G401 (cell line): ENCODE results near the gene MMD2. TPM values are rescaled to one million over a fixed set of nuclear protein-coding genes. Genes with fewer than 3 reads are reported as not detected.
A peak's percentile ranks its signal among the peaks of the same experiment; 100 is the strongest.
"Not testable (repeated sequence)": the region's sequence is repeated elsewhere in the genome, so short reads cannot be mapped to it uniquely, and the experiment has no call there.

ENCODE experiments used
- DNase-seq: peaks from one replicate; pipeline ENCODE4 v3.0.0-alpha.2; 2015; ENCODE audit warnings: low spot score
- in situ Hi-C: cut with HindIII; loops from 2 replicates; pipeline ENCODE4 v1.10.0; 2016; ENCODE audit warnings: low sequenced_read_pairs, mixed read lengths
- total RNA-seq: library from RNA; depleted of rRNA; stranded (reverse); fragments of >200 nt; shearing (Covaris generic); gene quantifications from 2 replicates; pipeline ENCODE4 v1.2.3, GENCODE V29; 2014

MMD2 gene
- total RNA-seq, 1 experiment from 2014 or later, result not detected

DNA sequence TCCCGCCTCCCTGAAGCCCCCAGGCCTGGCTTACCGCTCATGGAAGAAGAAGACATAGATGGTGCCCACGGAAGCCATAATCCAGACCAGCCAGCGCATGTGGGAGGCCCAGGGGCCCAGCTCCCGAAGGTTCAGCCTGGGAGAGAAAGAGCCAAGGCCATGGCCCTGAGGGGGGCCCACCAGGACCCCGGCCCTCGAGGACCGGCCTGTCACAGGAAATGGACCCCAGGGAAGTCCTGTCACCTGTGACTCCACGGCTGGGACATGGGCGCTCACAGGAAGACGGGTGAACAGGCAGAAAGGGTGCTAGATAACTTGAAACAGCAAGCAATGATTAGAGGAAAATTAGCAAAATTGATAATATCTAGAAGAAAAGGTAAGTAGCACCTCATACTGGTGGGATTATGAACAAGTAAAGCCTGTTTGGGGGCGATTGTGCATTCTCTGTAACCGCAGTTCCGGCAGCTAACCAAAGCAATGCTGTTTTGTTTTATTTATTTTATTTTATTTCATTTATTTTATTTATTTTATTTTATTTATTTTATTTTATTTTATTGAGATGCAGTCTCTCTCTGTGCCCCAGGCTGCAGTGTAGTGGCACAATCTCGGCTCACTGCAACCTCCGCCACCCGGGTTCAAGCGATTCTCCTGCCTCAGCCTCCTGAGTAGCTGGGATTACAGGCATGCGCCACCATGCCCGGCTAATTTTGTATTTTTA lies 47.7 kb downstream of the MMD2 start:
- DNase-seq, result no peak
- in situ Hi-C loops, result no loop called here

- in situ Hi-C loops, result no loop called here
- DNase-seq, result no peak
Measured at GRCh38 chr7:4906682-4907081, 52.3 kb downstream of the MMD2 start.

GRCh38 chr7:4905171-4905570 lies 53.8 kb downstream of the MMD2 start:
- in situ Hi-C loops, result no loop called here
- DNase-seq, result no peak

DNA sequence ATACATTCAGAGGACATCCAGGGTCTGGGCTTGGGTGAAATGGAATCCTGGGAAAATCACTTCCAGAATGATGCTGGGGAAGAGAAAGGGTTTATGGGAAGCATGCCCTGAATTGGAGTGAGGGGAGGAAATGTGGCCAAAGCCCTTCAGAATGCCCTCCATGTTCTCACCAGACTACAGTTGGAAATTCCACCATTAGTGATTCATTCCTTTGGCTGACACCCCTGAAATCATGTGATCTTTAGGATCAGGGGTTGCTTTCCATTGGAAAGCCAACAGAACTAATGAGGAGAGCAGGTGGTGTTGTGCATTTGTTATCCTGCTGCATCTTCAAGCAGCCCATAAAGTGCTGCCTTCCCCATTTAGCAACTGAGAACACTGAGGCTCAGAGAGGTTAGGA lies 54.6 kb downstream of the MMD2 start:
- in situ Hi-C loops, result no loop called here

GRCh38 chr7:4895766-4896165 lies 63.2 kb downstream of the MMD2 start:
- in situ Hi-C loops, result no loop called here
- DNase-seq, result no peak

More for the DNA sequence above, 54.6 kb downstream of the MMD2 start:
- DNase-seq, result no peak

DNA sequence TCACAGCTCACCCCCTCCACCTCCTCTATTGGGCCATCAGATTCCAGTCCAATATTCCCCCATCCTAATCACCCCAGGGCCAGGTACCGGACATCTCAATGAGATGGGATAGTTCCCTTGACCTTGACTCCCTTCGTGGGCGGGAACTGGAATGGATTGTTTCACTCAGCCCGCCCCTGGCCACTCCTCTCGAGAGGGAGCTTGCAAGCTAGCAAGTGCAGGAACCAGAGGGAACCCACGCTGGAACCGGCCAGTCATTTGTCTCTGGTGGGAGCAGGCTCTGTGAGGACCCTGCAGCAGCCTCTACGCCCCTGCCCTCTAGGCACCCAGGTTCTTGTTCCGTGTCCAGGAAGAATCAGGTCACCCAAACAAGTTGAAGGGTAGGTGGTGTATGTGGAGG lies 64.5 kb downstream of the MMD2 start:
- no peak for DNase-seq
- in situ Hi-C loops, result no loop called here

GRCh38 chr7:4893929-4894475 lies 65.0 kb downstream of the MMD2 start:
- in situ Hi-C loops, result no loop called here
- DNase-seq, result no peak

- in situ Hi-C loops, result not testable (repeated sequence)
Measured at GRCh38 chr7:4893188-4893587, 65.8 kb downstream of the MMD2 start.

DNA sequence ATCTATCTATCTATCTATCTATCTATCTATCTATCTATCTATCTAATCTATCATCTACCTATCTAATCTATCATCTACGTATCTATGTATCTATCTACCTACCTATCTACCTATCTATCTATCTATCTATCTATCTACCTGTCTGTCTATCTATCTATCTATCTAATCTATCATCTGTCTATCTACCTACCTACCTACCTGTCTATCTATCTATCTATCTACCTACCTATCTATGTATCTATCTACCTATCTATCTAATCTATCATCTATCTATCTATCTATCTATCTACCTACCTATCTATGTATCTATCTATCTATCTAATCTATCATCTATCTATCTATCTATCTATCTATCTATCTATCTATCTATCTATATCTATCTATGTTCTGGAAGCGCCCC lies 67.5 kb downstream of the MMD2 start:
- in situ Hi-C loops, DNase-seq: not testable (repeated sequence)

More at GRCh38 chr7:4893188-4893587, 65.8 kb downstream of the MMD2 start:
- not testable (repeated sequence) for DNase-seq

GRCh38 chr7:4889682-4890081 lies 69.3 kb downstream of the MMD2 start:
- no peak for DNase-seq
- in situ Hi-C loops, result no loop called here

GRCh38 chr7:4888161-4888560 lies 70.8 kb downstream of the MMD2 start:
- DNase-seq, result no peak
- in situ Hi-C loops, result no loop called here

DNA sequence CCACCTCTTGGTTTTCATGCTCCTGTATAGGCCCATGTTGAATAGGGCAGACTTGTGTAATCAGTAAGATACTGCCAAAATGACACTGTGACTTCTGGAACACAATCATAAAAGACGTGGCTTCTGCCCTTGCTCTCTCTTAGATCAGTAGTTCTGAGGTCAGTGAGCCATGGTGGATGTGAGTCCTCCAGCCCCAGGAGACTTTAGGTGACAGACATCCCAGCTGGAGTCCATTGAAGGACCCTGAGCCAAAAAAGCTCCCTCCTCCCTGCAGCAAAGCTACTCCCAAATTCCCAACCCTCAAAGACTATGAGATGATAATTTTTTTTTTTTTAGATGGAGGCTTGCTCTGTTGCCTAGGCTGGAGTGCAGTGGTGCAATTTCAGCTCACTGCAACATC lies 72.3 kb downstream of the MMD2 start:
- no peak for DNase-seq
- in situ Hi-C loops, result no loop called here

GRCh38 chr7:4885317-4885807 lies 73.6 kb downstream of the MMD2 start:
- DNase-seq, result no peak
- in situ Hi-C loops, result no loop called here

DNA sequence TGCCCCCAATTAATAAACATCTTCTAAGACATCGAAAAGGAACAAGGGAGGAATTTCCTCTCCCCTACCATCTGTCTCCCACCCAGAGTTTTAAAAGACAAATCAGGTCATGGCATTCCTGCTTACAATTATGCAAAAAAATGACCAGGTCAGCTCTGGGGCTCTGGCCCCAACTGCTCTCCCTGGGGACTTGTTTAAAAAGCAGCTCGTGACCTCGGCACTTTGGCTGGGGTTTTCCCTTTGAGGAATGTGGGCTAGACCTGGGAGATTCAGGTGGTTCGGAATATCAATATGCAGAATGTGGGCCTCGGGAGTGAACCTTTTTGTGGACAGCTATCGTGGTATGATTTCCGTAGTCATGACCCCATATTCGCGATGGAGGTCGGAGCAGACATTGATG lies 74.8 kb downstream of the MMD2 start:
- DNase-seq, result no peak
- in situ Hi-C loops, result no loop called here

DNA sequence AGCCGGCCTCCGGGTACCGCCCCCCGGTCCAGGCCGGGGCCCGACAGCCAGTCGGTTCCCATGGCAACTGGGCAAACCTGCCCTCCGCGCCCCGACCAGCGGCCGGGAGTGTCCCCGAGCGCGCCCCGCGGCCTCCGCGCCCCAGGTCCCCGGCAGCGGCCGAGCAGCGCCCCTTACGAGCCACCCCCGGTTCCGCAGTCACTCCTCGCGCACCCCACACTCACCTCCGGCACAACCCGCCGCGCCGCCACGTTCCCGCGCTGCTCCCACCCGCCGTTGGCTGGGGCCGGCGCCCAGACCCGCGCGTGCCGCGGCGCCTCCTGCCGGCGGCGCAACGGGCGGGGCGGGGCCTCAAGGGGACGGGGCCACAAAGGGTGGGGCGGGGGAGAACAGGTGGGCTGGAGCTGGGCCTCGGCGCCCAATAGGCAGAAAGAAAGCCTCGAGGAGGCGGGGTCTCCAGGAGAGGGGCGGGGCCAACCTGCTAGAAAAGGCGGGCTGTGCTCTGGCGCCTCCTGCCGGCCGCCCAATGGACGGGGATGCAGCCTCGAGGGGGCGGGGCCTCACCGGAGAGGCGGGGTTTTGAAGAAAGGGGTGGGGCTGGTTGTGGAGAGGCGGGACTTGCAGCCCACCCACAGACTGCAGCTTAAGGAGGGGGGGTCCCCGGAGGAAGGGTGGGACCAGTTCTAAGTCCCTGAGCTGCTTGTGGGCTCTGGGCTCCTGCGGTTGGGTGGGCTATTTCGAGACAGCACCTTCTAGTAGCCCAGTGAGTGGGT lies 75.4 kb downstream of the MMD2 start, which contains the start of gene RADIL:
Gene RADIL (minus strand): TSS at position 345 of the 773 bp plus-strand sequence. CDS start 5,577 bp downstream, outside the sequence.
- in situ Hi-C loops, result no loop called here
- DNase-seq, result peak; percentile 98

DNA sequence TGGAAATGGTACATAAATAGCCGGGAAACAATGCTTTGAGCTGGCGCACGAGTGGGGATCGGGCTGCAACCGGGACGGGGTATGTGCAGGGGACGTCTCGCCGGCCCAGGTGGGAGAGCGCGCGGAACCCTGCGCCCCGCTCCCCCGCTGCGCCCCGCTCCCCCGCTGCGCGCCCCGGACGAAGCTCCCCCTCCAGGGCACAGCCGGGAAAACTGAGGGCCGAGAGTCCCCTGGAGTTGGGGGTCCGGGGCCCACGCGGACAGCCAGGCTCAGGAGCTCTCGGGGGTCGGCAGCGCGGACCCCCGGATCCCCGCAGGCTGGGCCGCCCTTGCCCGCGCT lies 76.0 kb downstream of the MMD2 start:
- in situ Hi-C loops, result no loop called here
- DNase-seq, result no peak

DNA sequence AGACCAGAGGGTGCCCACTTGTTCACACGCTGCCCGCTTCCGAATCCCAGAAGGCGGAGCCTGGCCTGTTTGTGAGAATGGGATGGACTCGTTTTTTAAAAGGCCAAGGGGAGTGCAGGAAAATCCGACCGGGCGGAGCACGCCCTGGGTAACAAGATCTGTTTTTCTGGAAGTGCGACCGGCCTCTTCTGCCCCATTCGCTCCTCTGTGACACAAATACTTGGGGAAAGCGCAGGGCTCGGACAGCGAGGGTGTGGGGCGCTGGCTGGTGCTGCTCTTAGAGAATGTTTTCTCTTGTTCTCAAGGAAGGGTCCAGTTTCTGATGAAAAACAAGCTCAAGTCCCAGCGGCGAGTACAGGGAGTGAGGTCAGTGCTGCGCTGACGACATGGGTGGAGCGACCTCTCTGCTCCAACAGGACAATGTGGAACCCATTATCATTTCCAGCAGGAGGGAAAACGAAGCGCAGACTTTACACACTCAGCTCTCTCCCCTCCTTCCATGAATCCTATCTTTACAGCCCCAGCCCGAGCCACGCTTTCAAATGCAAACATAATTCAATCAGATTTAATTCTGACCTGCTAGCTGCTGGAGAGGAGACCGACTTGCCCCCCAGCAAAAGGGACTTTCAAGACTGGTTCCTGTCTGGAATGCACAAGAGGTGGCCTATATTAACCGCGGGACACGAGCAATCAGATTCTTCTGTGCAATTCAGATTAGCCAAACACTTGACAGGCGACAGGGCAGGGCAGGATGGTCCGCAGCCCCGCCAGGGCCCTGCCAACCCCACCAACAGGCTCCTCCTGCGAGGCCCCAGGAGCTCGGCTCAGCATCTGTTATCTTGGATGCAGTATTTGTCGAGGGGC lies 76.6 kb downstream of the MMD2 start:
- DNase-seq, result peak; percentile 80
- in situ Hi-C loops, result no loop called here

DNA sequence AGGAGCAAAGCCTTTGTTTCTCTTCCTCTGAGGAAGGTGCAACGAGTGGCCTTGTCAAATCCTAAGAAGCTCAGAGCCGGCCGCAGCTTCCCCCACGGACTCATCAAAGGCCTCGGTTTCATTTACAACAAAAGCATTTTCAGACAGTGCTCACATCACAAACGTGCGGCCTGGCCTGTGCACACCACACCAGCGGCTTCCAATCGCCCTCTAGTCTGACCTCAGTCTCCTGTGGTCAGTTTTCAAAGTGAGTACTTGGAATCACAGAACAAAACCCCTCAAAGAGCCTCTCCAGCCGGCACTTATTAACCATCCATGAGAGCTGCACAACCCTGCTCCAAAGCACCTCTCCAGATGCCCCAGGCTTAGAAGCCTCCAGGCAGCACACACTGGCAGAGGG lies 78.8 kb downstream of the MMD2 start:
- peak; percentile 11 for DNase-seq
- in situ Hi-C loops, result no loop called here

DNA sequence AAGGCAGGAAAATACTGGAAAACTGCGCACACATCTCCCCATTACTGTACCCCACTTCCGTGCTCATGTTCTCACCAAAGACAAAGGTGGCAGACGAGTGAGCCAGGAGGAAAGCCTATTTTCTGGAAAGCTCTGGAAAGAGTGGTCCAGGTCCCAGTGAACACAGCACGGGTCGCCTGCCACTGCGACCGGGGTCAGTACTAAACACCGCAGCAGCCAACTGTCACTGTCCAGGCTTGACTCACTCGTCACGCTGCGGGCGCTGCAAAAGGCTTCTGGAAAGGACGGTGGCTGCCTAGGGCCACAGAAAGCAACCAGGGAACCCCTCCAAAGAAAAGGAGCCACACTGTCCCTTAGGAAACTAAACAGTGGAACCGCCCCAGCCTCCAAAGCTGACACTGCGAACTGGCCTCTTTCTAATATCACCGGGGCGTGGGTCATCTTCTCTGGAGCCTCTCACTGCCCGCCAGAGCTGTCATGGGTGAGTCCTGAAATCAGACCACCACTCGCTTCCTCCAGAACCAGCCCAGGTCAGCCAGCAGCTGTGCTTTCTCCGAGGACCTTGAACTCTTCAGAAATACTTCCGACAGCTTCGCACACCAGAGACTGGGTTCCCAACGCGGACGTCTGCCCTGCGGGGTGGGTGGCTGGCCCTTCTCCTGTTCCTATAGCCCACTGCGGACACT lies 79.4 kb downstream of the MMD2 start:
- DNase-seq, result peak; percentile 59
- in situ Hi-C loops, result no loop called here
